Pulmonary artery endothelial cell (primary cell): ENCODE measurements around the gene ZER1. TPM values are rescaled to one million over a fixed set of nuclear protein-coding genes. Genes with fewer than 3 reads are reported as not detected.
"Not testable (repeated sequence)": the region's sequence is repeated elsewhere in the genome, so short reads cannot be mapped to it uniquely, and the experiment has no call there.

ENCODE experiments used
- DNase-seq: peaks from one replicate; pipeline ENCODE4 v3.0.0-alpha.2; 2011; ENCODE audit warnings: low read depth, low spot score
- total RNA-seq: library from RNA; depleted of rRNA; stranded (reverse); fragments of >200 nt; gene quantifications from 2 replicates; pipeline ENCODE4 v1.2.3, GENCODE V29; 2014

Gene ZER1
- total RNA-seq, 1 donor from 2014 or later = 14.1 TPM

GRCh38 chr9:128787659-128788058, 15.9 kb upstream of the ZER1 start:
- no peak for DNase-seq

GRCh38 chr9:128786681-128787601, 15.2 kb upstream of the ZER1 start, which contains the start of gene TBC1D13:
Gene TBC1D13, plus strand, starts transcription at chr9:128787253. Its CDS starts 101 bp downstream, at chr9:128787354.
- DNase-seq = peak; percentile 24

GRCh38 chr9:128785427-128785826, 13.7 kb upstream of the ZER1 start:
- no peak for DNase-seq

GRCh38 chr9:128782669-128783068, 10.9 kb upstream of the ZER1 start:
- no peak for DNase-seq

- no peak for DNase-seq
Measured at GRCh38 chr9:128781187-128782070, 9.7 kb upstream of the ZER1 start.

GRCh38 chr9:128780093-128780492, 8.4 kb upstream of the ZER1 start:
- not testable (repeated sequence) for DNase-seq

GRCh38 chr9:128774804-128775203, 3.1 kb upstream of the ZER1 start:
- DNase-seq = no peak

- no peak for DNase-seq
Measured at GRCh38 chr9:128773049-128773448, 1.3 kb upstream of the ZER1 start.

- DNase-seq = no peak
Measured at GRCh38 chr9:128771094-128771721, 519 bp downstream of the ZER1 start.

- DNase-seq = no peak
Measured at GRCh38 chr9:128770286-128771030, 1.3 kb downstream of the ZER1 start.

GRCh38 chr9:128768606-128769005, 3.1 kb downstream of the ZER1 start:
- DNase-seq = no peak

GRCh38 chr9:128765499-128765898, 6.2 kb downstream of the ZER1 start:
- DNase-seq = no peak

GRCh38 chr9:128764361-128764760, 7.4 kb downstream of the ZER1 start:
- DNase-seq = no peak

- no peak for DNase-seq
Measured at GRCh38 chr9:128762671-128763449, 8.9 kb downstream of the ZER1 start.

GRCh38 chr9:128757602-128758001, 14.1 kb downstream of the ZER1 start:
- DNase-seq = no peak

- no peak for DNase-seq
Measured at GRCh38 chr9:128753627-128754026, 18.1 kb downstream of the ZER1 start.

GRCh38 chr9:128750926-128751595, 20.7 kb downstream of the ZER1 start:
- no peak for DNase-seq

GRCh38 chr9:128747241-128747640, 24.5 kb downstream of the ZER1 start:
- DNase-seq = no peak

GRCh38 chr9:128743421-128743820, 28.3 kb downstream of the ZER1 start:
- no peak for DNase-seq

GRCh38 chr9:128742401-128742800, 29.3 kb downstream of the ZER1 start:
- no peak for DNase-seq
